Astrocyte (in vitro differentiated cells and primary cell): Measurements from ENCODE around the gene MT1E. TPM values are rescaled to one million over a fixed set of nuclear protein-coding genes. Genes with fewer than 3 reads are reported as not detected.

Experiments
- DNase-seq: peaks from one replicate; pipeline ENCODE4 v3.0.0-alpha.2; 2010; ENCODE audit warnings: low read depth
- FAIRE-seq: peaks from 2 replicates; lab custom pipeline; 2011; peaks lifted over from hg19 to GRCh38; lab: Jason Lieb, UNC
- H2AFZ ChIP-seq: 2 replicates; pipeline ENCODE4 v1.6.0; 2012; ENCODE audit warnings: low read depth, low read length, inconsistent platforms
- H3K27ac ChIP-seq: 2 replicates; pipeline ENCODE4 v1.5.1; 2011; ENCODE audit warnings: low read depth, low read length, inconsistent platforms
- H3K27me3 ChIP-seq: 2 replicates; pipeline ENCODE4 v1.6.0; 2011; ENCODE audit warnings: low read length, inconsistent platforms; ENCODE audit not compliant: insufficient read depth
- H3K36me3 ChIP-seq: 2 replicates; pipeline ENCODE4 v1.5.1; 2011; ENCODE audit warnings: low read length, inconsistent platforms; ENCODE audit not compliant: insufficient read depth
- H3K4me1 ChIP-seq: 2 replicates; pipeline ENCODE4 v1.5.1; 2011; ENCODE audit warnings: low read length, inconsistent platforms; ENCODE audit not compliant: insufficient read depth
- H3K4me2 ChIP-seq: 2 replicates; pipeline ENCODE4 v1.6.0; 2012; ENCODE audit warnings: low read length, inconsistent platforms
- H3K4me3 ChIP-seq: 2 replicates; pipeline ENCODE4 v1.5.1; 2011; ENCODE audit warnings: low read depth, mild to moderate bottlenecking, low read length, inconsistent platforms; ENCODE audit not compliant: insufficient read depth
- H3K79me2 ChIP-seq: 2 replicates; pipeline ENCODE4 v1.6.0; 2012; ENCODE audit warnings: mild to moderate bottlenecking, low read length, inconsistent platforms; ENCODE audit not compliant: insufficient read depth
- H3K9ac ChIP-seq: 2 replicates; pipeline ENCODE4 v1.6.0; 2012; ENCODE audit warnings: mild to moderate bottlenecking, low read length, inconsistent platforms
- H3K9me3 ChIP-seq: 2 replicates; pipeline ENCODE4 v1.5.1; 2012; ENCODE audit warnings: low read depth, mild to moderate bottlenecking, low read length, inconsistent platforms; ENCODE audit not compliant: insufficient read depth
- H4K20me1 ChIP-seq: 2 replicates; pipeline ENCODE4 v1.6.0; 2012; ENCODE audit warnings: low read length, inconsistent platforms; ENCODE audit not compliant: insufficient read depth
- H3K27ac Mint-ChIP-seq: one replicate; pipeline ENCODE4 v1.8.0; 2021; ENCODE audit warnings: mild to moderate bottlenecking, mixed read lengths; ENCODE audit not compliant: unreplicated experiment
- H3K27me3 Mint-ChIP-seq: one replicate; pipeline ENCODE4 v1.8.0; 2021; ENCODE audit warnings: low read depth, mixed read lengths; ENCODE audit not compliant: unreplicated experiment
- H3K36me3 Mint-ChIP-seq: one replicate; pipeline ENCODE4 v1.8.0; 2021; ENCODE audit warnings: low read depth, mixed read lengths; ENCODE audit not compliant: unreplicated experiment
- H3K4me1 Mint-ChIP-seq: one replicate; pipeline ENCODE4 v1.8.0; 2021; ENCODE audit warnings: low read depth, mixed read lengths; ENCODE audit not compliant: unreplicated experiment
- H3K4me3 Mint-ChIP-seq: one replicate; pipeline ENCODE4 v1.8.0; 2021; ENCODE audit warnings: mild to moderate bottlenecking, moderate library complexity, mixed read lengths; ENCODE audit not compliant: unreplicated experiment
- H3K9me3 Mint-ChIP-seq: one replicate; pipeline ENCODE4 v1.8.0; 2021; ENCODE audit warnings: mild to moderate bottlenecking, mixed read lengths; ENCODE audit not compliant: unreplicated experiment
- CTCF ChIP-seq: IDR thresholded peaks from 2 replicates; pipeline ENCODE4 v1.5.1; 2011; ENCODE audit warnings: low read depth, mild to moderate bottlenecking, inconsistent platforms, low read length, moderate library complexity; ENCODE audit not compliant: insufficient read depth
- EZH2 ChIP-seq: IDR thresholded peaks from 2 replicates; pipeline ENCODE4 v1.6.1; 2012; ENCODE audit warnings: mild to moderate bottlenecking, low read length, inconsistent platforms; ENCODE audit not compliant: insufficient read depth
- total RNA-seq: library from RNA; stranded (reverse); gene quantifications from 2 replicates; pipeline ENCODE4 v1.2.1, GENCODE V29; 2021

The MT1E gene
- total RNA-seq, 1 donor from 2014 or later, result 11.9 TPM

- H4K20me1 ChIP-seq, result peaks cover 5% of the 10 kb centered on the region
- H3K4me3 ChIP-seq, result peak overlapping the region; percentile 42
- peak overlapping the region; percentile 92 for H3K9ac ChIP-seq
- Mint-ChIP-seq H3K4me1 (peaks cover 33% of the 10 kb centered on the region), H3K4me3 (peak overlapping the region; percentile 43), H3K27ac (peak overlapping the region; percentile 93), H3K36me3 (no peaks in the 10 kb centered on the region), H3K9me3 (peaks cover 3% of the 10 kb centered on the region), H3K27me3 (peaks cover 12% of the 10 kb centered on the region)
- H3K4me1 ChIP-seq, result peaks cover 43% of the 10 kb centered on the region
- peak; percentile 85 for DNase-seq
- no peak for FAIRE-seq
- no peaks in the 10 kb centered on the region for H3K27me3 ChIP-seq
- no peak overlapping the region for H2AFZ ChIP-seq
- TF ChIP-seq CTCF (no peak), EZH2 (no peak)
- H3K4me2 ChIP-seq, result peak overlapping the region; percentile 88
- no peaks in the 10 kb centered on the region for H3K36me3 ChIP-seq
- no peaks in the 10 kb centered on the region for H3K9me3 ChIP-seq
- peaks cover 17% of the 10 kb centered on the region for H3K79me2 ChIP-seq
- peak overlapping the region; percentile 92 for H3K27ac ChIP-seq
These were observed 19.0 kb upstream of the MT1E start for GRCh38 chr16:56606476-56607108.

- peaks cover 3% of the 10 kb centered on the region for H3K9me3 Mint-ChIP-seq
- Histone ChIP-seq H3K4me3 (peak overlapping the region; percentile 42), H3K27ac (peak overlapping the region; percentile 92), H3K4me2 (peak overlapping the region; percentile 88), H3K9ac (peak overlapping the region; percentile 92), H3K9me3 (no peaks in the 10 kb centered on the region), H4K20me1 (peaks cover 5% of the 10 kb centered on the region), H3K4me1 (peaks cover 45% of the 10 kb centered on the region), H2AFZ (peak overlapping the region; percentile 42), H3K36me3 (no peaks in the 10 kb centered on the region), H3K27me3 (no peaks in the 10 kb centered on the region), H3K79me2 (peaks cover 17% of the 10 kb centered on the region)
- DNase-seq (peak; percentile 100), FAIRE-seq (peak; percentile 37)
- H3K4me3 Mint-ChIP-seq, result peak overlapping the region; percentile 43
- H3K27ac Mint-ChIP-seq, result peak overlapping the region; percentile 93
- H3K27me3 Mint-ChIP-seq, result peaks cover 8% of the 10 kb centered on the region
- no peak for TF ChIP-seq CTCF
- TF ChIP-seq EZH2, result no peak
- H3K36me3 Mint-ChIP-seq, result no peaks in the 10 kb centered on the region
- H3K4me1 Mint-ChIP-seq, result peaks cover 33% of the 10 kb centered on the region
These were observed 18.4 kb upstream of the MT1E start for GRCh38 chr16:56607109-56607618.

- Histone ChIP-seq H3K9ac (peak overlapping the region; percentile 92), H2AFZ (peak overlapping the region; percentile 42), H3K4me1 (peaks cover 50% of the 10 kb centered on the region), H3K4me3 (peak overlapping the region; percentile 97), H3K79me2 (peaks cover 17% of the 10 kb centered on the region), H3K27ac (peak overlapping the region; percentile 92), H3K9me3 (no peaks in the 10 kb centered on the region), H3K36me3 (no peaks in the 10 kb centered on the region), H3K4me2 (peak overlapping the region; percentile 88), H3K27me3 (no peaks in the 10 kb centered on the region), H4K20me1 (peaks cover 5% of the 10 kb centered on the region)
- peak overlapping the region; percentile 47 for H3K4me3 Mint-ChIP-seq
- FAIRE-seq (no peak), DNase-seq (no peak)
- H3K36me3 Mint-ChIP-seq, result no peaks in the 10 kb centered on the region
- H3K27ac Mint-ChIP-seq, result peak overlapping the region; percentile 93
- H3K27me3 Mint-ChIP-seq, result peaks cover 7% of the 10 kb centered on the region
- H3K4me1 Mint-ChIP-seq, result peaks cover 33% of the 10 kb centered on the region
- H3K9me3 Mint-ChIP-seq, result peaks cover 3% of the 10 kb centered on the region
- TF ChIP-seq CTCF, result no peak
- TF ChIP-seq EZH2, result no peak
These were observed 17.9 kb upstream of the MT1E start for GRCh38 chr16:56607675-56608042.
